HL-60 (cell line): ENCODE data around the gene KIF12.

Experiments
- GABPA ChIP-seq: IDR thresholded peaks from 2 replicates; pipeline ENCODE4 v1.6.1; 2012; ENCODE audit warnings: low read depth
- POLR2AphosphoS5 ChIP-seq: IDR thresholded peaks from 2 replicates; pipeline ENCODE4 v1.6.1; 2012; ENCODE audit warnings: low read depth
- TF ChIP-seq, protein P1 (sequence below): IDR thresholded peaks from one replicate; pipeline ENCODE4 v1.5.1; 2011; ENCODE audit warnings: low read length, control low read depth, inconsistent platforms; ENCODE audit not compliant: insufficient read depth

DNA sequence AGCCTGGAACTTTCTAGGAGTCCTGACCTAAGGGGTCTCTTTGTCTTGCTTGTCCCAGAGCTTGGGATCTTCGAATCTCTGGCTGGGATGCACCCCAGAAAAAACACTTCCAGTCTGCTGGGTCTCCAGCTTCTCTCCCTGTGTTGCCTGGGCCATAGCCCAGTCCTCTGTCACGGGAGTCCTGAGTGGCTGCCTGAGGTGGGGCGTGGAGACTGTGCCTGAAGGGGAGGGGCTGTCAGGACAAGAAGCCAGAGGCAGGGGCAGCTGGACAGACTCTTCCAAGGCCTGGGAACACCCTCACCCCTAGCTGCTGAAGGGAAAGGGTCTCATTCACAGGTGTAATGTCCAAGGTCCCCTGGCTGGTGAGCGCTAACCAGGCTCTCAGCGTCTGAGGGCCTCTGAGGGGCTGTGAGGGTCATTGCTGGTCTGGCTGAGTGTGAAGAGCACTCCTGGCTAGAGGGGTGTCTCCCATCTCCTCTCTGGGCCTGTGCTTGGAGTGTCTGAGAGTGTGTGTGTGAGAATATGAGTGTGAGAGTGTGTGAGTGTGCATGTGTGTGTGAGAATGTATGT lies 35.8 kb upstream of the KIF12 start:
- TF ChIP-seq, protein P1, sequence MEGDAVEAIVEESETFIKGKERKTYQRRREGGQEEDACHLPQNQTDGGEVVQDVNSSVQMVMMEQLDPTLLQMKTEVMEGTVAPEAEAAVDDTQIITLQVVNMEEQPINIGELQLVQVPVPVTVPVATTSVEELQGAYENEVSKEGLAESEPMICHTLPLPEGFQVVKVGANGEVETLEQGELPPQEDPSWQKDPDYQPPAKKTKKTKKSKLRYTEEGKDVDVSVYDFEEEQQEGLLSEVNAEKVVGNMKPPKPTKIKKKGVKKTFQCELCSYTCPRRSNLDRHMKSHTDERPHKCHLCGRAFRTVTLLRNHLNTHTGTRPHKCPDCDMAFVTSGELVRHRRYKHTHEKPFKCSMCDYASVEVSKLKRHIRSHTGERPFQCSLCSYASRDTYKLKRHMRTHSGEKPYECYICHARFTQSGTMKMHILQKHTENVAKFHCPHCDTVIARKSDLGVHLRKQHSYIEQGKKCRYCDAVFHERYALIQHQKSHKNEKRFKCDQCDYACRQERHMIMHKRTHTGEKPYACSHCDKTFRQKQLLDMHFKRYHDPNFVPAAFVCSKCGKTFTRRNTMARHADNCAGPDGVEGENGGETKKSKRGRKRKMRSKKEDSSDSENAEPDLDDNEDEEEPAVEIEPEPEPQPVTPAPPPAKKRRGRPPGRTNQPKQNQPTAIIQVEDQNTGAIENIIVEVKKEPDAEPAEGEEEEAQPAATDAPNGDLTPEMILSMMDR = no peak
- no peak for TF ChIP-seq POLR2AphosphoS5
- no peak for TF ChIP-seq GABPA
